Hindlimb muscle (tissue), 1 donor: ENCODE measurements around the gene ADSL. TPM values are rescaled to one million over a fixed set of nuclear protein-coding genes. Genes with fewer than 3 reads are reported as not detected.
"Not testable (repeated sequence)": the region's sequence is repeated elsewhere in the genome, so short reads cannot be mapped to it uniquely, and the experiment has no call there.

ENCODE experiments used
- DNase-seq: peaks from one replicate; pipeline ENCODE4 v3.0.0-alpha.2; 2013
- polyA plus RNA-seq: library from polyadenylated mRNA; unstranded; fragments of 120-200 nt; gene quantifications from one replicate; pipeline ENCODE4 v1.2.1, GENCODE V29; 2013; ENCODE audit not compliant: insufficient read length

ADSL gene
- polyA plus RNA-seq, 1 donor: 208 TPM

GRCh38 chr22:40374567-40374966 is 28.3 kb downstream of the ADSL start:
- no peak for DNase-seq

GRCh38 chr22:40376149-40376548 is 29.8 kb downstream of the ADSL start:
- no peak for DNase-seq

DNA sequence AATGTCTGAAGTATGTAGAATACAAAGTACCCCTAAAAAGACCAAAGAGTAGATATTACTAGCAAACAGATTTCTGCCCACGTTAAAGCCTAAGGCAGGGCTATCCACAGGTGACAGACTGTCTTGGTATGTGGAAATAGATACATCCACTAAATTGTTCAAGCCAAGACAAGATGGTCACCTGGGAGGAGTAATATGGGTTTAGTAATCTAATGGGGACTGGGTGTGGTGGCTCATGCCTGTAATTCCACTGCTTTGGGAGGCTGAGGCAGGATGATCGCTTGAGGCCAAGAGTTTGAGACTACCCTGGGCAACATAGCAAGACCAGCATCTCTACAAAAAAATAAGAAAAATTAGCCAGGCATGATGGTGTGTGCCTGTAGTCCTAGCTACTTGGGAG is 31.6 kb downstream of the ADSL start:
- DNase-seq: no peak

DNA sequence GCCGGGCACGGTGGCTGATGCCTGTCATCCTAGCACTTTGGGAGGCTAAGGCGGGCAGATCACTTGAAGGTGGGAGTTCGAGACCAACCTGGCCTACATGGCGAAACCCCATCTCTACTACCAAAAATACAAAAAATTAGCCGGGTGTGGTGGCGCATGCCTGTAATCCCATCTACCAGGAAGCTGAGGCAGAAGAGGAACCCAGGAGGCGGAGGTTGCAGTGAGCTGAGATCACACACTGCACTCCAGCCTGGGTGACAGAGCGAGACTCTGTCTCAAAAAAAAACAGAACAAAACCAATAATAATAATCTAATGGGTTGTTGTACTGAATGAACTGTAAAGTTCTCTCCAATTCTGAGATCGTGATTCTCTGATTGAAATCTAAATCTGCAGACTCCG is 32.1 kb downstream of the ADSL start:
- DNase-seq: not testable (repeated sequence)

DNA sequence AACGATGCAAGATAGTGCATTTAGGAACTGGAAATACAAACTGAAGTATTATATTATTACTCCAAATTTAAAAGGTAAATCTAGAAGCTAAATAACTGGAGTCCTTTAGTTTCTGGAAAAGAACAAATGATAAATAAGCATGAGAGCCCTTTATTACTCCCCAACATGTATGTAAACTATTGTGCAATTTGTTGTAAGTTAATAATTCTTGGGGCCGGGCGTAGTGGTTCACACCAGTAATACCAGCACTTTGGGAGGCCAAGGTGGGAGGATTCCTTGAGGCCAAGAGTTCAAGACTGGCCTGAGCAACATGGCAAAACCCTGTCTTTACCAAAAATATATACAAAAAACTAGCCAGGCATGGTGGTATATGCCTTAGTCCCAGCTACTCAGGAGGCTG is 35.2 kb downstream of the ADSL start:
- no peak for DNase-seq

DNA sequence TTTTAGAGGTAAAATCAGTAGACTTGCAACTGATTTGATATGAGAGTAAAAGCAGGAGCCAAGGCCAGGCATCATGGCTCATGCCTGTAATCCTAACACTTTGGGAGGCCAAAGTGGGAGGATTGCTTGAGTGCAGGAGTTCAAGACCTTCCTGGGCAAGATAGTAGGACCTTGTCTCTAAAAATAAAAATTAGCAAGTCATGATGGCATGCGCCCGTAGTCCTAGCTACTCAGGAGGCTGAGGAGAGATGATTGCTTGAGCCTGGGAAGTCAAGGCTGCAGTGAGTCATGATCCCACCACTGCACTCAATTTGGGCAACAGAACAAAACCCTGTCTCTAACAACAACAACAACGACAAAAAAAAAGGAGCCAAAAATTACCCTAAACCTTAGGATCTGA is 37.6 kb downstream of the ADSL start:
- no peak for DNase-seq

GRCh38 chr22:40385036-40385782 is 38.9 kb downstream of the ADSL start:
- DNase-seq: no peak

DNA sequence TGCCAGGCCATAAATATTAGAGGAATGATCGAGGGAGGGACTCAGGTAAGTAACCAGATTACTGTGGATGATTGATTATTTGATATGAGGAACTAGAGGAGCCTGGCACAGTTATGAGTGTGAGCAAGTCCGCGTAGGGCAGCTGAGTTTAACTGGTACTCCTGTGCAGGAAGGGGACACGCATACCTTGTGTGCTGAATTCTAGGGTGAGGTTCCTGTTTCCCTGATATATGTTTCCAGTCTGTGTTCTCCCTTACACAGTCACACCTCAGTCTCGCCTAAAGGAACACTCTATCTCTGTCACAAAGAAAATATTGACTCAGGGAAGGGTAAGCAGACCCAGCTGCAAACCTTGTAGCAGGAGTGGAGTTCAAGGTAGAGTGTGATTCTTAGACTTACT is 41.4 kb downstream of the ADSL start:
- no peak for DNase-seq

- no peak for DNase-seq
These were observed 41.9 kb downstream of the ADSL start for GRCh38 chr22:40388231-40388630.

GRCh38 chr22:40391417-40391816 is 45.1 kb downstream of the ADSL start:
- no peak for DNase-seq

GRCh38 chr22:40392618-40393017 is 46.3 kb downstream of the ADSL start:
- no peak for DNase-seq

- DNase-seq: no peak
These were observed 48.3 kb downstream of the ADSL start for GRCh38 chr22:40394607-40395006.

DNA sequence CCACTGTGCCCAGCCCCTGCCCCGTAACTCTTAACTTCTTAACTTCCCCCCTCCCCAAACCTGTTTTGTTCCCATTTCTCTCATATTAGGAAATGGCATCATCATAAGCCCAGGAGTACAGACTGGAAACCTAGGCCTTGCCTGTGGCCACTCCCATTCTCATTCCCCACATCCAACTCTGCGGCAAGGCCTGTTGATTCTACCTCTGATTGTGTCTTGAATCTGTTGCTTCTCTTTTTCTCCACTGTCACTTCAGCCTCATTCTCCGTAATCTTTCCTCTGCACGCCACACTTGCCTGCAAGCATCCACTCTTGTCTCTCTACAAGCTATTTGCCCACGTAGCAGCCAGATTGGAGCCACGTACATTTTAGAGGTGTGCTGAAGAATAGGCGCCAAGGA is 49.3 kb downstream of the ADSL start:
- no peak for DNase-seq

DNA sequence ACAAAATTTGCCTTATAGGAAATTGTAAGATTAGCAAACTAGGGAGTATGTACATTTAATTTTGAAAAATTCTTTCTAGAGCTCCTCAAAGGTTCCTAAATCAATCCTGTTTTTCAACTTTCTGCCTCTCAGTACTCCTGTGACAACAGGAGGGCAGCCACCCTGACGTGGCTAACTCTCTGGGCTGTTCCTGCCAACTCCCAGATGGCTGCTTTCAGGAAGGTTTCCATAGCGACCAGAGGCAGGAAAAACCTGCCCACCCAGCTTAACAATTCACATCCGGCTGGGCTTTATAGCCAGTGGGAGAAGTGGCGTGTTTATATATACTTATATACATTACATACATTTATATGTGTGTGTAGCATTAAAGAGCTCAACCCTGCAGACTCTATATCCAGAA is 50.6 kb downstream of the ADSL start:
- no peak for DNase-seq

DNA sequence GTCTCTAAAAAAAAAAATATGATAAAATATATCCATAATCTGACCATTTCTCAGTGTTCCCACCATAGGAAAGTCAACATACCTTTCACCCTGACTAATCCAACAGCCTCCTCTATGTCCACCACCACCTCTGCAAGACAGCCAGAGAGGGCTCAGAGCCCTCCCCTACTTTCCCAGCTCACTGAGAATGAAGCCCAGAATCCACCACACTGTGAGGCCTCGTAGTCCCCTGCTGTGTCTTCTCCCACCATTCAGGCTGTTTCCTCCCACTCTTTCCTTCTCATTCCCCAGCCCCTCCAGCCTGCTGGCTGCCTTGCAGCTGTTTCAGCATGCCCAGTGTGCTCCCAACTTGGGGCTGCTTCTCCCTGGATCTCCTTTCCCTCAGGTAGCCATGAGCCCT is 51.1 kb downstream of the ADSL start:
- no peak for DNase-seq

DNA sequence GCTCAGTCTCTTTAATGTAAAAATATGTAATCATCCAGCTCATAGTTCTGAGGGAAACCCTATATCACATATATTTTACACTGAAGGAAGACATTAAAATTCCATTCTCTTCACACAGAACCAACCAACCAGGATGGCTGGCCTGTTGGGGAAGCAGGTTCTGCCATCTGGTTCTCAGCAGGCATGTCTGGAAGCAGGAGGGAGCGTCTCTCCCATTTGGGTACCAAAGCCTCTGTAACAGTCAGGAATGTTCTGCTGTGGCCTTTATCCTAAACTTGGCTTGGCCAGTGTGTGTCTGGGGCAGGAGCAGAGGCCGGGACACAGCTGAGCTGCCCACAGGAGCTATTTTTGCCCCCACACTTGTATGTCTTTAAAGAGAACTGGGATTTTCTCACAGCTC is 53.3 kb downstream of the ADSL start:
- DNase-seq: no peak

GRCh38 chr22:40400159-40400558 is 53.9 kb downstream of the ADSL start:
- DNase-seq: no peak

- no peak for DNase-seq
These were observed 55.2 kb downstream of the ADSL start for GRCh38 chr22:40401532-40401931.

DNA sequence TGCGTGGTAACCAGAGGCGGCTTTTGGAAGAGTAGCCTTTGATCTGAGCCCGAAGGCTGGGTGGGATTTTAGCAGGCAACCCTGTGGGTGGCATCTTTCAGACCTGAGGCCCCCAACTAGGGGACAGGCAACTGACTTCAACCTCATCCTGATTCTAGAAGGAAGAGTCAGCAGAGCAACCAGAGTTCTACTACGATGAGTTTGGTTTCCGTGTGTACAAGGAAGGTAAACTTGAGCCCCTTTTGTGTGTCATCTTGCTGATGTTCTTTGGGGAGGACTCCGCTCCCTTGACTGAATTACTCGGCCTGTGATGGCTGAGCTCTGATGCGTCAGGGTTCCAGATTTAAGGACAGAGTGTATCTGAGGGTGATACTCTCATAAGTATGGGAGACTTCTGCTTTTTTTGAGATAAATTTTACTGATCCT is 55.7 kb downstream of the ADSL start:
- DNase-seq: no peak

GRCh38 chr22:40403141-40403540 is 56.8 kb downstream of the ADSL start:
- DNase-seq: no peak

DNA sequence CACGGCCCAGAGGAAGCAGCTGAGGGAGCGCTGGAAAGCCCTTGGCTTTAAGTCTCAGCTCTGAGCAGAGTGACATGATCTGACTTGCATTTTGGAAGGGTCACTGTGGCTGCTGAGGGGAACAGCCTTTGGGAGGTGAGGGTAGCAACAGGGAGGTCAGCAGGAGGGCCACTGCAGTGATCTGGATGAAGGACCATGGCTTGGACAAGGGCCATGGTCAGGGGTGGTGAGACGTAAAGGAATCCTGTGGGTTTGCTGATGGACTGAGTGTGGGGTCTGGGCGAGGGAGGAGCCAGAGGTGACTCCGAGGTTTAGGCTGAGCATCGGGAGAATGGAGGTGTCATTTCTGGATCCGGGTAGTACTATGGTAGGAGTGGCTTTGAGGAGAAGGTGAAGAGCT is 57.4 kb downstream of the ADSL start:
- no peak for DNase-seq

DNA sequence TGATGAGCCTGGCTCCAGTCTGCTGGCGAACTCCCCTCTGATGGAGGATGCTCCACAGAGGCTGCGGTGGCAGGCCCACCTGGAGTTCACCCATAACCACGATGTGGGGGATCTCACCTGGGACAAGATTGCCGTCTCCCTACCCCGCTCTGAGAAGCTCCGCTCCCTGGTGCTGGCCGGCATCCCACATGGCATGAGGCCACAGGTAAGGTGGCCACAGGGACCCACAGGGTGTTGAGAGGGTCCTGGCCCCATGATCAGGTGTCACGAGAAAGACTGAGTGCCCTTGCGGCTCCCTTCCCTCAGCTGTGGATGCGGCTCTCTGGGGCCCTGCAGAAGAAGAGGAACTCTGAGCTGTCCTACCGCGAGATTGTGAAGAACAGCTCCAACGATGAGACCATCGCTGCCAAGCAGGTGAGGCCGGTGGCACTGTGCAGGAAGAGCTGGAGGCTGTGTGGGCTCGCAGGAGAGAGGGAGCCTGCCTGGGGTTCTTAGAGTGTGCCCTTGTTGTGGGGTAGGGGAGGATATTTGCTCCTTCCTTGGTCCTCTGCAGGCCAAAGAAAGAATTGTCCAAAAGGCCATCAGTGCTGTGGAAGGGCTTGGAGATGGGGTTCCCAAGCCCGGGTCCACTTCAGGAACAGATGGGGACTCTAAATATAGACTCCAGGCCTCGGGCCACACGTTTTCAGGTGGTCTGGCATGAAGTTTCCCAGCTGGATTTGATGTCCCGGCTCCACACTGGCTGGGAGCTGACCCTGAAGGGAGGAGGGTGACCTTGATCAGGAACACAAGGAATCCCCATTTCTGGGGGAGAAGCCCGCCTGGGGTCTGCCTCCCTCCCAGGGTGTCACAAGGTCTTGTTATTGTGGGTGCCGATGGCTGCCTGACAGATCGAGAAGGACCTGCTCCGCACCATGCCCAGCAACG is 58.2 kb downstream of the ADSL start:
- DNase-seq: no peak

DNA sequence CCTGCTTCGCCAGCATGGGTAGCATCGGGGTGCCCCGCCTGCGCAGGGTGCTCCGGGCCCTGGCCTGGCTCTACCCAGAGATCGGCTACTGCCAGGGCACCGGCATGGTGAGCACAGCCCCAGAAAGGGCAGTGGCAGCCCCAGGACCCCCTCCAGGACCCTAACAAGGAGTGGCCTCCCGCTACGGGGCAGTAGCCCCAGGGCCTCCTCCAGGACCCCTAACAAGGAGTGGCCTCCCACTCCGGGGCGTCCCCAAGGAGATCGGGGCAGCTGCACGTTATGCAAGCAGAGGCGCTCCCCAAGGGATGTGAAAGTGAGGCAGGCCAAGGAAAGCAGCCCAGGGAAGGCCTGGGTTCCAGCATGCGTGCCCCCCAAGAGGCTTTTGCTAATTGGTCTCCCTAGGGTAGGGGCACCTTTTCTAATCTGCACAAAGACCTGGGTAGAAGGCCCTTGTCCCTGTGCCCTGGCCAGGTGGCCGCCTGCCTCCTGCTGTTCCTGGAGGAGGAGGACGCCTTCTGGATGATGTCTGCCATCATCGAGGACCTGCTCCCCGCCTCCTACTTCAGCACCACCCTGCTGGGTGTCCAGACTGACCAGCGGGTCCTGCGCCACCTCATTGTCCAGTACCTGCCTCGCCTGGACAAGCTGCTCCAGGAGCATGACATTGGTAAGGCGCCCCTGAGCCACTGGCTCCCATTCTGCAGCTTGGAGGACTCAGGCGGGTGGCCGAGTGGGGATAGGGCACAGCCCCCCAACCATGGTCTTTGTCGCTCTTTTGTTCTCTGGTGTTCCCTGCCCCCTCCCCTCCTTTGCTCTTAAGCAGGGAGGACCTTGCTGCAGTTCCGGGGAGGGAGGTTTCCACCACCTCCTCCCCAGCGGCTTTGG is 59.1 kb downstream of the ADSL start:
- DNase-seq: no peak
